HEK293T (cell line): ENCODE results near the gene LIMCH1.

Experiments used
- BHLHE40 ChIP-seq: fragments of 450-650 bp; IDR thresholded peaks from 2 replicates; pipeline ENCODE4 v1.6.1; 2016; ENCODE audit warnings: mild to moderate bottlenecking, moderate library complexity, borderline replicate concordance
- ELF4 ChIP-seq: fragments of 450-650 bp; IDR thresholded peaks from 2 replicates; pipeline ENCODE4 v1.6.1; 2017; ENCODE audit warnings: antibody characterized with exemption
- FOXK2 ChIP-seq: fragments of 450-650 bp; IDR thresholded peaks from 2 replicates; pipeline ENCODE4 v1.6.1; 2016; ENCODE audit warnings: mild to moderate bottlenecking
- SP1 ChIP-seq: fragments of 450-650 bp; IDR thresholded peaks from 2 replicates; pipeline ENCODE4 v1.6.1; 2017
- SUZ12 ChIP-seq: fragments of 450-650 bp; IDR thresholded peaks from 2 replicates; pipeline ENCODE4 v1.6.1; 2016; ENCODE audit warnings: mild to moderate bottlenecking
- TARDBP ChIP-seq: fragments of 450-650 bp; IDR thresholded peaks from 2 replicates; pipeline ENCODE4 v1.6.1; 2016

GRCh38 chr4:41745292-41746024 is 207.5 kb downstream of the LIMCH1 start:
- TF ChIP-seq SP1 (no peak), FOXK2 (no peak), BHLHE40 (no peak), ELF4 (no peak), SUZ12 (no peak), TARDBP (no peak)
